ENCODE data around the gene CGB8. TPM values are rescaled to one million over a fixed set of nuclear protein-coding genes. Genes with fewer than 3 reads are reported as not detected.
A peak's percentile ranks its signal among the peaks of the same experiment; 100 is the strongest.
"Not testable (repeated sequence)": the region's sequence is repeated elsewhere in the genome, so short reads cannot be mapped to it uniquely, and the experiment has no call there.

CGB8 gene
- total and polyA plus RNA-seq, 2 of the 8 experiments (the other 6 are each of a cell fraction or from before 2014, with no cell fraction given), result 0.09 TPM; not detected in 1

- H3K36me3 ChIP-seq (ENCODE audit: control insufficient read depth in 2 of 4, insufficient read depth in 4 of 4, low read length in 3 of 4); H2BK20ac ChIP-seq (ENCODE audit: low read length); H3K9me3 ChIP-seq (ENCODE audit: insufficient read depth in 2 of 2, low read depth in 1 of 2, low read length in 1 of 2); H3K27ac ChIP-seq (ENCODE audit: low read depth, low read length); H3K4me1 ChIP-seq (replicated peaks in 1 of 4; ENCODE audit: control insufficient read depth in 3 of 4, insufficient read depth in 4 of 4, low read length in 3 of 4); H2AFZ ChIP-seq (ENCODE audit: low read length); POLR2A ChIA-PET (ENCODE audit: partially characterized antibody); H4K91ac ChIP-seq (replicated peaks; ENCODE audit: insufficient read length, low read length); H4K20me1 ChIP-seq (replicated peaks in 1 of 2; ENCODE audit: control insufficient read depth in 1 of 2, insufficient read depth in 2 of 2, low read length in 2 of 2); H3K18ac ChIP-seq (ENCODE audit: extremely low read depth, low read length); H3K27me3 ChIP-seq (replicated peaks in 1 of 4; ENCODE audit: control insufficient read depth in 3 of 4, extremely low read depth in 1 of 4, insufficient read depth in 3 of 4, low read length in 3 of 4); H3K9ac ChIP-seq (replicated peaks in 1 of 4; ENCODE audit: extremely low read depth in 1 of 4, low read depth in 3 of 4, low read length in 3 of 4); H3K4ac ChIP-seq (replicated peaks; ENCODE audit: insufficient read length, low read depth, low read length); H3K14ac ChIP-seq (ENCODE audit: insufficient read length); FAIRE-seq; H2BK15ac ChIP-seq (ENCODE audit: low read length); H3K4me3 ChIP-seq (ENCODE audit: extremely low read depth in 1 of 4, insufficient read depth in 2 of 4, low read depth in 3 of 4, low read length in 4 of 4); H3K23me2 ChIP-seq (ENCODE audit: low read depth, low read length); H3K79me1 ChIP-seq (ENCODE audit: low read depth, low read length); H2AK5ac ChIP-seq (ENCODE audit: low read depth, low read length); H3K79me2 ChIP-seq (ENCODE audit: control insufficient read depth in 1 of 2, insufficient read depth in 2 of 2, low read length in 2 of 2); DNase-seq (ENCODE audit: low read depth in 1 of 2, low spot score in 2 of 2); H2BK12ac ChIP-seq (ENCODE audit: low read depth, low read length); H3K56ac ChIP-seq (replicated peaks; ENCODE audit: insufficient read length, low read depth, low read length); H2BK120ac ChIP-seq (replicated peaks; ENCODE audit: low read depth, low read length); H3K23ac ChIP-seq (ENCODE audit: insufficient read length); H4K5ac ChIP-seq (ENCODE audit: insufficient read length, low read depth, low read length); H2BK5ac ChIP-seq (ENCODE audit: low read depth, low read length); H3K4me2 ChIP-seq (ENCODE audit: insufficient read depth in 1 of 2, low read depth in 2 of 2, low read length in 2 of 2): not testable (repeated sequence)
- 0 out of 2 replicates have a peak overlapping the region, but pooled peaks have one; percentile 68 for H4K8ac ChIP-seq (ENCODE audit: extremely low read depth, insufficient read depth, low read length)
- 88% methylated on average over 20 of the region's 26 CpGs; no CpG with 5 or more reads in 1 of the 2 experiments for WGBS, 2 experiments (ENCODE audit: extremely low coverage in 1 of 2, insufficient coverage in 1 of 2, insufficient read length in 1 of 2, insufficient replicate concordance in 2 of 2, low coverage in 1 of 2, low lambda C conversion rate in 2 of 2, missing lambda C conversion rate in 1 of 2)
- CTCF ChIA-PET (ENCODE audit: partially characterized antibody), result interaction anchor here (0.7 kb wide), 1 partner anchor 237 kb away, joined by 5 read pairs; no protein-coding TSS in a partner anchor
These were observed 10.2 kb downstream of the CGB8 start for GRCh38 chr19:49038557-49039276.

- H2AFZ ChIP-seq (ENCODE audit: low read length); H3K23me2 ChIP-seq (ENCODE audit: low read depth, low read length); H2BK12ac ChIP-seq (ENCODE audit: low read depth, low read length); FAIRE-seq; H3K23ac ChIP-seq (ENCODE audit: insufficient read length); H2BK15ac ChIP-seq (ENCODE audit: low read length); H3K36me3 ChIP-seq (ENCODE audit: control insufficient read depth in 2 of 4, insufficient read depth in 4 of 4, low read length in 3 of 4); H4K20me1 ChIP-seq (replicated peaks in 1 of 2; ENCODE audit: control insufficient read depth in 1 of 2, insufficient read depth in 2 of 2, low read length in 2 of 2); H3K18ac ChIP-seq (ENCODE audit: extremely low read depth, low read length); H2BK120ac ChIP-seq (replicated peaks; ENCODE audit: low read depth, low read length); H3K9ac ChIP-seq (replicated peaks in 1 of 4; ENCODE audit: extremely low read depth in 1 of 4, low read depth in 3 of 4, low read length in 3 of 4); H3K79me1 ChIP-seq (ENCODE audit: low read depth, low read length); H2BK20ac ChIP-seq (ENCODE audit: low read length); H3K4me1 ChIP-seq (replicated peaks in 1 of 4; ENCODE audit: control insufficient read depth in 3 of 4, insufficient read depth in 4 of 4, low read length in 3 of 4); H3K79me2 ChIP-seq (ENCODE audit: control insufficient read depth in 1 of 2, insufficient read depth in 2 of 2, low read length in 2 of 2); H4K91ac ChIP-seq (replicated peaks; ENCODE audit: insufficient read length, low read length); POLR2A ChIA-PET (ENCODE audit: partially characterized antibody); H3K4ac ChIP-seq (replicated peaks; ENCODE audit: insufficient read length, low read depth, low read length); H3K56ac ChIP-seq (replicated peaks; ENCODE audit: insufficient read length, low read depth, low read length); H2AK5ac ChIP-seq (ENCODE audit: low read depth, low read length); H3K27me3 ChIP-seq (replicated peaks in 1 of 4; ENCODE audit: control insufficient read depth in 3 of 4, extremely low read depth in 1 of 4, insufficient read depth in 3 of 4, low read length in 3 of 4); H4K8ac ChIP-seq (ENCODE audit: extremely low read depth, insufficient read depth, low read length); H2BK5ac ChIP-seq (ENCODE audit: low read depth, low read length); H3K4me2 ChIP-seq (ENCODE audit: insufficient read depth in 1 of 2, low read depth in 2 of 2, low read length in 2 of 2); H3K4me3 ChIP-seq (ENCODE audit: extremely low read depth in 1 of 4, insufficient read depth in 2 of 4, low read depth in 3 of 4, low read length in 4 of 4); H3K9me3 ChIP-seq (ENCODE audit: insufficient read depth in 2 of 2, low read depth in 1 of 2, low read length in 1 of 2); H3K14ac ChIP-seq (ENCODE audit: insufficient read length); H4K5ac ChIP-seq (ENCODE audit: insufficient read length, low read depth, low read length); DNase-seq (ENCODE audit: low read depth in 1 of 2, low spot score in 2 of 2); H3K27ac ChIP-seq (ENCODE audit: low read depth, low read length): not testable (repeated sequence)
- CTCF ChIA-PET (ENCODE audit: partially characterized antibody), result interaction anchor here (0.7 kb wide), 1 partner anchor 237 kb away, joined by 5 read pairs; no protein-coding TSS in a partner anchor
- 91% methylated on average over 6 of the region's 8 CpGs; no CpG with 5 or more reads in 1 of the 2 experiments for WGBS, 2 experiments (ENCODE audit: extremely low coverage in 1 of 2, insufficient coverage in 1 of 2, insufficient read length in 1 of 2, insufficient replicate concordance in 2 of 2, low coverage in 1 of 2, low lambda C conversion rate in 2 of 2, missing lambda C conversion rate in 1 of 2)
These were observed 10.8 kb downstream of the CGB8 start for GRCh38 chr19:49038111-49038510.

Data from H1 (cell line).